HepG2 (cell line): ENCODE data around the gene EXOC5. TPM values are rescaled to one million over a fixed set of nuclear protein-coding genes. Genes with fewer than 3 reads are reported as not detected.

Source experiments
- ATAC-seq: fragments of 200-7000 bp; cut with Tn5 transposase; 3 replicates; pipeline ENCODE4 v1.9.1; 2020; ENCODE audit warnings: mild to moderate bottlenecking, moderate library complexity
- BruUV-seq: library from RNA; stranded (reverse); fragments of 400-500 nt; replicated peaks from 2 replicates; lab custom pipeline; 2021; lab: Mats Ljungman, UMichigan
- CTCF ChIA-PET: fragments of 300-600 bp; formaldehyde crosslinking; extraction: SDS; loops from one replicate; lab custom pipeline; 2021; ENCODE audit warnings: low total read pairs, inconsistent platforms, low intra/inter-chr PET ratio; lab: Yijun Ruan, JAX
- POLR2A ChIA-PET: fragments of 350-600 bp; sonication (Branson Sonifier 250); formaldehyde crosslinking; loops from one replicate; lab custom pipeline; 2020; ENCODE audit warnings: antibody characterized with exemption, inconsistent platforms; lab: Yijun Ruan, JAX
- DNase-seq: peaks from one replicate; pipeline ENCODE4 v3.0.0-alpha.2; 2015; ENCODE audit warnings: low spot score
- FAIRE-seq: peaks from 3 replicates; lab custom pipeline; 2011; peaks lifted over from hg19 to GRCh38; lab: Jason Lieb, UNC
- H2AFZ ChIP-seq: one replicate; pipeline ENCODE4 v1.6.1; 2011; ENCODE audit warnings: low read length, inconsistent platforms
- H3K27ac ChIP-seq: fragments of 300-600 bp; 3 replicates; pipeline ENCODE4 v1.8.0; 2011; ENCODE audit warnings: mixed run types, mild to moderate bottlenecking, mixed read lengths, low read length, inconsistent platforms; ENCODE audit not compliant: insufficient read depth; ENCODE audit errors: extremely low read length
- H3K27me3 ChIP-seq, 2 experiments: fragments of 200-600 bp in 1 of 2; 2 replicates in 1 of 2; 3 replicates in 1 of 2; pipeline versions ENCODE4 v1.6.0 to v1.8.0; 2011; ENCODE audit warnings: low read length in 2 of 2, mild to moderate bottlenecking in 2 of 2, moderate library complexity in 2 of 2, inconsistent platforms in 1 of 2; ENCODE audit not compliant: insufficient read depth in 2 of 2, control insufficient read depth in 1 of 2
- H3K36me3 ChIP-seq, 2 experiments: fragments of 200-600 bp in 1 of 2; replicated peaks in 1 of 2; 2 replicates in 1 of 2; 3 replicates in 1 of 2; pipeline versions ENCODE4 v1.5.1 to v1.8.0; 2011; ENCODE audit warnings: low read length in 2 of 2, inconsistent platforms in 1 of 2; ENCODE audit not compliant: insufficient read depth in 2 of 2, control insufficient read depth in 1 of 2
- H3K4me1 ChIP-seq: 2 replicates; pipeline ENCODE4 v1.5.1; 2012; ENCODE audit warnings: low read length, inconsistent platforms; ENCODE audit not compliant: insufficient read depth
- H3K4me2 ChIP-seq: 2 replicates; pipeline ENCODE4 v1.6.0; 2011; ENCODE audit warnings: low read depth, low read length, inconsistent platforms
- H3K4me3 ChIP-seq, 3 experiments: fragments of 200-600 bp in 1 of 3; sonication (generic), shearing (Covaris generic) in 1 of 3; replicated peaks in 1 of 3; 2 replicates each; pipeline ENCODE4 v1.5.1; 2011 to 2016; ENCODE audit warnings: low read length in 3 of 3, inconsistent platforms in 2 of 3, low read depth in 2 of 3, mild to moderate bottlenecking in 2 of 3, control low read depth in 1 of 3, mixed read lengths in 1 of 3; ENCODE audit not compliant: insufficient read depth in 1 of 3
- H3K79me2 ChIP-seq: one replicate; pipeline ENCODE4 v1.6.1; 2011; ENCODE audit warnings: low read length, inconsistent platforms; ENCODE audit not compliant: insufficient read depth
- H3K9ac ChIP-seq: 2 replicates; pipeline ENCODE4 v1.6.0; 2011; ENCODE audit warnings: mild to moderate bottlenecking, low read depth, low read length, inconsistent platforms; ENCODE audit not compliant: insufficient read depth
- H3K9me3 ChIP-seq: 2 replicates; pipeline ENCODE4 v1.5.1; 2012; ENCODE audit warnings: mild to moderate bottlenecking, low read length
- H4K20me1 ChIP-seq: 2 replicates; pipeline ENCODE4 v1.6.0; 2011; ENCODE audit warnings: inconsistent platforms, mild to moderate bottlenecking, low read length, moderate library complexity; ENCODE audit not compliant: insufficient read depth
- ELF4 ChIP-seq: sonication (generic); formaldehyde crosslinking; IDR thresholded peaks from 2 replicates; pipeline ENCODE4 v1.5.0; 2020; ENCODE audit warnings: missing genetic modification reagents, mild to moderate bottlenecking, moderate library complexity, borderline replicate concordance
- FOXA1 ChIP-seq, 2 experiments: fragments of 450-650 bp in 1 of 2; sonication (generic) in 1 of 2; formaldehyde crosslinking in 1 of 2; IDR thresholded peaks; 2 replicates each; pipeline versions ENCODE4 v1.4.0 to v1.6.1; 2016 to 2020; ENCODE audit warnings: missing genetic modification reagents in 1 of 2
- FOXA3 ChIP-seq: IDR thresholded peaks from 2 replicates; pipeline ENCODE4 v1.6.1; 2016; ENCODE audit warnings: missing genetic modification reagents, missing compliant biosample characterization
- FOXP1 ChIP-seq, 2 experiments: fragments of 450-650 bp in 1 of 2; IDR thresholded peaks; 2 replicates each; pipeline ENCODE4 v1.6.1; 2017 to 2018; ENCODE audit warnings: antibody characterized with exemption in 1 of 2
- GTF3A ChIP-seq: sonication (generic); formaldehyde crosslinking; conservative IDR thresholded peaks from 2 replicates; pipeline ENCODE4 v1.4.0; 2020; ENCODE audit warnings: mild to moderate bottlenecking, missing genetic modification reagents
- HOXA3 ChIP-seq: sonication (generic); formaldehyde crosslinking; IDR thresholded peaks from 2 replicates; pipeline ENCODE4 v1.5.0; 2020; ENCODE audit warnings: missing genetic modification reagents
- MEIS1 ChIP-seq: sonication (generic); formaldehyde crosslinking; IDR thresholded peaks from 2 replicates; pipeline ENCODE4 v1.9.0; 2021; ENCODE audit warnings: mild to moderate bottlenecking, missing genetic modification reagents, moderate library complexity, borderline replicate concordance
- PRMT3 ChIP-seq: sonication (generic); formaldehyde crosslinking; IDR thresholded peaks from 2 replicates; pipeline ENCODE4 v1.8.1; 2022; ENCODE audit warnings: low read depth, mild to moderate bottlenecking, moderate library complexity, missing genetic modification reagents, borderline replicate concordance
- WIZ ChIP-seq: sonication (generic); formaldehyde crosslinking; IDR thresholded peaks from 2 replicates; pipeline ENCODE4 v1.5.1; 2020; ENCODE audit warnings: mild to moderate bottlenecking, missing genetic modification reagents
- ZNF737 ChIP-seq: sonication (generic); formaldehyde crosslinking; IDR thresholded peaks from 2 replicates; pipeline ENCODE4 v1.5.0; 2020; ENCODE audit warnings: missing genetic modification reagents, mild to moderate bottlenecking, borderline replicate concordance
- WGBS: methylation state at CpG from one replicate; pipeline ENCODE4 v1.1.6; 2017; ENCODE audit warnings: low lambda C conversion rate; 5-methylcytosine and 5-hydroxymethylcytosine counted together
- in situ Hi-C: cut with HindIII; loops from 2 replicates; pipeline ENCODE4 v1.10.0; 2017; ENCODE audit warnings: low pct_unique_long_range_greater_than_20kb; ENCODE audit not compliant: extremely low pct_ligation_motif_present
- intact Hi-C: fragments of 100-400 bp; cut with micrococcal nuclease; formaldehyde crosslinking; loops from one replicate; pipeline ENCODE4 v1.10.0; 2022; ENCODE audit not compliant: unreplicated experiment
- polyA plus RNA-seq, 8 experiments: library from polyadenylated mRNA; depleted of rRNA in 3 of 8; stranded (reverse) in 7 of 8; unstranded in 1 of 8; fragments of >200 nt; fragmentation: Illumina TruSeq in 4 of 8; extraction: Trizol in 4 of 8; gene quantifications; 2 replicates each; pipeline versions ENCODE4 v1.2.1 to v1.2.3, GENCODE V29; 2011 to 2016; ENCODE audit warnings: low read depth in 4 of 8, missing spikeins in 1 of 8, mixed read lengths in 1 of 8; ENCODE audit not compliant: insufficient read depth in 1 of 8
- total RNA-seq, 5 experiments: library from RNA; depleted of rRNA; stranded (reverse); fragments of >200 nt; fragmentation: Illumina TruSeq; extraction: Trizol; gene quantifications; 2 replicates each; pipeline ENCODE4 v1.2.3, GENCODE V29; 2016; ENCODE audit warnings: low read depth in 1 of 5
- TF ChIP-seq, protein P1 (sequence below): IDR thresholded peaks from 2 replicates; pipeline ENCODE4 v1.4.0; 2020; ENCODE audit warnings: mild to moderate bottlenecking, missing genetic modification reagents
- TF ChIP-seq, protein P2 (sequence below): IDR thresholded peaks from 2 replicates; pipeline ENCODE4 v1.6.1; 2016; ENCODE audit warnings: missing compliant biosample characterization, missing genetic modification reagents, borderline replicate concordance

The EXOC5 gene
- total and polyA plus RNA-seq, 2 of the 13 experiments (the other 11 are each of a cell fraction or from before 2014, with no cell fraction given): 15.1 to 43.8 TPM

DNA sequence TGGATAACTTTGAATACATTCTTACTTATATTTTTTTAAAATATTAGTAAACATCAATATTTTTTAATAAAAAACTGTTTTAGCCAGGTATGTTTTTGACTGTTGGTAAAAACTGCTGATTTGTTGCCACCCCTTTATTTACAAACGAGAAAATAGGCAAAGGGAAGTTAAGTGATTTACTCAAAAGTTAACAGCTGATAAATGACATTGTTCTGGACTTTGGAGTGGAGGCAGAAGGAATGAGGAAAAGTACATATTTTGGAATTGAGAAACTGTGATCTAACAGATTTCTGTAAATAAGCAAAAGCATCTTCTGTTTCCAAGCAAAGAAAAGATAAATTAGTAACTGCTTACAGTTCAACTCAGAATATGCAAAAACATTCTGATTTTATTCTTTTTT lies 4.5 kb upstream of the EXOC5 start (continued):
- TF ChIP-seq, protein P1, sequence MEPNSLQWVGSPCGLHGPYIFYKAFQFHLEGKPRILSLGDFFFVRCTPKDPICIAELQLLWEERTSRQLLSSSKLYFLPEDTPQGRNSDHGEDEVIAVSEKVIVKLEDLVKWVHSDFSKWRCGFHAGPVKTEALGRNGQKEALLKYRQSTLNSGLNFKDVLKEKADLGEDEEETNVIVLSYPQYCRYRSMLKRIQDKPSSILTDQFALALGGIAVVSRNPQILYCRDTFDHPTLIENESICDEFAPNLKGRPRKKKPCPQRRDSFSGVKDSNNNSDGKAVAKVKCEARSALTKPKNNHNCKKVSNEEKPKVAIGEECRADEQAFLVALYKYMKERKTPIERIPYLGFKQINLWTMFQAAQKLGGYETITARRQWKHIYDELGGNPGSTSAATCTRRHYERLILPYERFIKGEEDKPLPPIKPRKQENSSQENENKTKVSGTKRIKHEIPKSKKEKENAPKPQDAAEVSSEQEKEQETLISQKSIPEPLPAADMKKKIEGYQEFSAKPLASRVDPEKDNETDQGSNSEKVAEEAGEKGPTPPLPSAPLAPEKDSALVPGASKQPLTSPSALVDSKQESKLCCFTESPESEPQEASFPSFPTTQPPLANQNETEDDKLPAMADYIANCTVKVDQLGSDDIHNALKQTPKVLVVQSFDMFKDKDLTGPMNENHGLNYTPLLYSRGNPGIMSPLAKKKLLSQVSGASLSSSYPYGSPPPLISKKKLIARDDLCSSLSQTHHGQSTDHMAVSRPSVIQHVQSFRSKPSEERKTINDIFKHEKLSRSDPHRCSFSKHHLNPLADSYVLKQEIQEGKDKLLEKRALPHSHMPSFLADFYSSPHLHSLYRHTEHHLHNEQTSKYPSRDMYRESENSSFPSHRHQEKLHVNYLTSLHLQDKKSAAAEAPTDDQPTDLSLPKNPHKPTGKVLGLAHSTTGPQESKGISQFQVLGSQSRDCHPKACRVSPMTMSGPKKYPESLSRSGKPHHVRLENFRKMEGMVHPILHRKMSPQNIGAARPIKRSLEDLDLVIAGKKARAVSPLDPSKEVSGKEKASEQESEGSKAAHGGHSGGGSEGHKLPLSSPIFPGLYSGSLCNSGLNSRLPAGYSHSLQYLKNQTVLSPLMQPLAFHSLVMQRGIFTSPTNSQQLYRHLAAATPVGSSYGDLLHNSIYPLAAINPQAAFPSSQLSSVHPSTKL (CRISPR knock-in tag): 0 out of 2 replicates have a peak, but pooled peaks have one; percentile 28
- no peak for TF ChIP-seq FOXP1 (IDR thresholded peaks at IDR 0.05)
- peak; percentile 12; the same call in 1 of the 2 replicates for TF ChIP-seq FOXP1 (CRISPR knock-in tag; IDR thresholded peaks at IDR 0.05)
- peak; percentile 48 for TF ChIP-seq FOXA3 (CRISPR knock-in tag)
- TF ChIP-seq, all 625 proteins: peak for 9

DNA sequence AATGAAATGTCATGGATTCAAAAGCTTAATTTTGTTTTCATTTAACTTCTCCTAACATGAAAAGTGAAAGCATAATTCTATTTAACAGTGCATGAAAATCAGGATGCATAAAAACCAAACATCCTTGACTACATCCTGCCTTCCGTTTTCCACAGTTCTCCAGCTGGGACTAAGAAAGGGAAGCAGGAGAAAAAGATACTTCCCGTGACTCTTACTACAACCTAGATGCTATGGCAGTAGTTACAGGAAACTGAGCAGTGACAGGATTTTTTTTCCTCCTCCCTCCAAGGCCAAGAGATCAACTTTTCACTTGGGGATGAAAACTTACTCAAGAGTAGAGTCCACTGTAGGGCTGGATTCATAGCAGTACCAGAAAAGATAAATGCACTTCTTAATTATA lies 2.6 kb downstream of the EXOC5 start:
- ChIA-PET CTCF (no interaction called here), POLR2A (no interaction called here)
- Histone ChIP-seq H3K27ac (no peak overlapping the region), H3K36me3 (no peaks in the 10 kb centered on the region), H3K9ac (no peak overlapping the region), H3K4me2 (peak overlapping the region; percentile 34; the same call in 1 of the 2 replicates), H3K27me3 (no peaks in the 10 kb centered on the region; a peak in 1 of 5 replicates), H3K9me3 (no peaks in the 10 kb centered on the region), H4K20me1 (peaks cover 8% of the 10 kb centered on the region), H3K4me3 (no peak overlapping the region; a peak in 1 of 6 replicates), H3K79me2 (peaks cover 67% of the 10 kb centered on the region), H3K4me1 (peaks cover 41% of the 10 kb centered on the region), H2AFZ (no peak overlapping the region)
- DNase-seq (no peak), ATAC-seq (no peak), FAIRE-seq (no peak)
- intact Hi-C loops: loop anchor here (5.0 kb wide), 1 partner anchor 126 kb away; the partner anchor contains the start of gene NAA30
- WGBS: 85% methylated on average over 2 of the region's 2 CpGs
- no TSS peak for BruUV-seq
- TF ChIP-seq GTF3A (CRISPR knock-in tag) (no peak), ZNF737 (no peak), ELF4 (no peak), PRMT3 (CRISPR knock-in tag) (no peak), MEIS1 (CRISPR knock-in tag) (no peak), WIZ (CRISPR knock-in tag) (no peak), FOXA1 (IDR thresholded peaks at IDR 0.05) (no peak), FOXA1 (CRISPR knock-in tag; IDR thresholded peaks at IDR 0.05) (no peak), HOXA3 (CRISPR knock-in tag) (no peak)
- TF ChIP-seq, protein P2, sequence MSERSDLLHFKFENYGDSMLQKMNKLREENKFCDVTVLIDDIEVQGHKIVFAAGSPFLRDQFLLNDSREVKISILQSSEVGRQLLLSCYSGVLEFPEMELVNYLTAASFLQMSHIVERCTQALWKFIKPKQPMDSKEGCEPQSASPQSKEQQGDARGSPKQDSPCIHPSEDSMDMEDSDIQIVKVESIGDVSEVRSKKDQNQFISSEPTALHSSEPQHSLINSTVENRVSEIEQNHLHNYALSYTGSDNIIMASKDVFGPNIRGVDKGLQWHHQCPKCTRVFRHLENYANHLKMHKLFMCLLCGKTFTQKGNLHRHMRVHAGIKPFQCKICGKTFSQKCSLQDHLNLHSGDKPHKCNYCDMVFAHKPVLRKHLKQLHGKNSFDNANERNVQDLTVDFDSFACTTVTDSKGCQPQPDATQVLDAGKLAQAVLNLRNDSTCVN (CRISPR knock-in tag): no peak
- in situ Hi-C loops: no loop called here
